Measurements from ENCODE around the gene EXOC3L4. TPM values are rescaled to one million over a fixed set of nuclear protein-coding genes. Genes with fewer than 3 reads are reported as not detected.

Gene EXOC3L4
- total RNA-seq, 1 experiment from 2014 or later, result not detected

DNA sequence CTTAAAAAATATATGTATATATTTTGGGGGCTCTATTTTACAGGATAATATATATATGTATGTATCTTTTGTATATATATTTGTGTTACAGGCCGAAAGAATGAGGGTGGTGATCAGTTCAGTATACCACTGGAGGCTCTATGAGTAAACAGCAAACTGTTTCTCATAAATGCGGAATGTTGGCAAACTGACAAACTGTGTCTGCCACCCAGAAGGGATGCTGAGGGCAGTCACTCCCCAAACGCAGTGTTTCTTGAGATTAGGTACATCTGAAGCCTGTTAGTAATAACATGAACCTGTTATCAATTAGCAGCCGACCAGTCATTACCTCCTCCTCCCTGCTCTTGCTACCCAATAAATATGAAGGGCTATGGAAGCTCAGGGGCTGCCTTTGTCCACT, 49.6 kb downstream of the EXOC3L4 start:
- Histone ChIP-seq H4K20me1 (ENCODE audit: insufficient read depth) (no peaks in the 10 kb centered on the region), H2AFZ (ENCODE audit: low read depth, low read length, poor library complexity, severe bottlenecking) (peak overlapping the region; percentile 54), H3K4me1 (ENCODE audit: control insufficient read depth in 1 of 2, insufficient read depth in 2 of 2, low read length in 2 of 2) (peaks cover 5 to 22% of the 10 kb centered on the region in 2 experiments), H3K4me3 (replicated peaks in 1 of 2; ENCODE audit: low read depth in 1 of 2, low read length in 2 of 2) (no peak overlapping the region), H3K27me3 (ENCODE audit: insufficient read depth, low read length) (no peaks in the 10 kb centered on the region), H3K9ac (ENCODE audit: low read length) (no peak overlapping the region), H3K79me2 (ENCODE audit: insufficient read depth, low read length) (no peaks in the 10 kb centered on the region), H3K36me3 (ENCODE audit: control insufficient read depth in 1 of 2, insufficient read depth in 2 of 2, low read length in 2 of 2) (no peaks in the 10 kb centered on the region), H3K9me2 (ENCODE audit: insufficient read depth) (no peaks in the 10 kb centered on the region), H3K4me2 (ENCODE audit: low read length) (peak overlapping the region; percentile 43; the same call in 1 of the 2 replicates), H3K9me3 (ENCODE audit: control insufficient read depth in 1 of 2, insufficient read depth in 1 of 2, low read depth in 1 of 2, low read length in 2 of 2) (no peaks in the 10 kb centered on the region), H3K27ac (ENCODE audit: low read depth, low read length) (no peak overlapping the region)
- DNase-seq (ENCODE audit: low read depth, low spot score) (no peak), ATAC-seq (no peak)
- CTCF ChIA-PET, result interaction anchor here (1.6 kb wide), 1 partner anchor 39 kb away, joined by 5 read pairs; no protein-coding TSS in a partner anchor
- RAD21 ChIA-PET (ENCODE audit: low non-redundant PET in 1 of 2, low total read pairs in 2 of 2, uncharacterized antibody in 2 of 2, unreplicated experiment in 2 of 2), result no interaction called here
- BruUV-seq (replicated peaks), result no TSS peak
- TF ChIP-seq, protein P1, sequence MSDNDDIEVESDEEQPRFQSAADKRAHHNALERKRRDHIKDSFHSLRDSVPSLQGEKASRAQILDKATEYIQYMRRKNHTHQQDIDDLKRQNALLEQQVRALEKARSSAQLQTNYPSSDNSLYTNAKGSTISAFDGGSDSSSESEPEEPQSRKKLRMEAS (IDR thresholded peaks at IDR 0.05), result no peak
- TF ChIP-seq ZBTB33 (IDR thresholded peaks at IDR 0.05; ENCODE audit: extremely low read depth, insufficient replicate concordance, low read length) (no peak), CTCF (IDR thresholded peaks at IDR 0.05 in 2 of 3, conservative IDR thresholded peaks at IDR 0.05 in 1 of 3; ENCODE audit: borderline replicate concordance in 1 of 3, insufficient read depth in 1 of 3, low read depth in 2 of 3, low read length in 2 of 3) (no peak), POLR2A (IDR thresholded peaks at IDR 0.05; ENCODE audit: borderline replicate concordance, extremely low read depth, insufficient read depth, insufficient read length) (no peak), EZH2 (IDR thresholded peaks at IDR 0.05) (no peak), TCF7L2 (IDR thresholded peaks at IDR 0.05; ENCODE audit: borderline replicate concordance, extremely low read depth, insufficient read depth, insufficient read length) (no peak), SRF (IDR thresholded peaks at IDR 0.05; ENCODE audit: low read depth) (no peak), ZNF274 (IDR thresholded peaks at IDR 0.05; ENCODE audit: low read depth, low read length) (no peak)
- intact Hi-C loops (cut with micrococcal nuclease), result no loop called here
- POLR2A ChIA-PET, result no interaction called here

Data from HCT116 (cell line).